ENCODE results near the gene LBX1.

Gene LBX1

GRCh38 chr10:101222683-101223273 lies 6.5 kb downstream of the LBX1 start:
- Histone ChIP-seq H3K9ac (ENCODE audit: low read depth, low read length) (no peak overlapping the region), H3K27me3 (ENCODE audit: control insufficient read depth, insufficient read depth, low read length) (peaks cover 88% of the 10 kb centered on the region), H3K4me3 (ENCODE audit: low read length) (peak overlapping the region; percentile 61), H3K4me2 (ENCODE audit: low read length) (peak overlapping the region; percentile 68), H3K4me1 (ENCODE audit: control insufficient read depth, insufficient read depth, low read length) (peaks cover 19% of the 10 kb centered on the region), H3K36me3 (ENCODE audit: insufficient read depth, low read length) (no peaks in the 10 kb centered on the region), H3K9me3 (replicated peaks; ENCODE audit: low read length) (no peaks in the 10 kb centered on the region)

- Histone ChIP-seq H3K4me3 (ENCODE audit: low read length) (no peak overlapping the region), H3K4me1 (ENCODE audit: control insufficient read depth, insufficient read depth, low read length) (peaks cover 19% of the 10 kb centered on the region), H3K9me3 (replicated peaks; ENCODE audit: low read length) (no peaks in the 10 kb centered on the region), H3K9ac (ENCODE audit: low read depth, low read length) (no peak overlapping the region), H3K36me3 (ENCODE audit: insufficient read depth, low read length) (no peaks in the 10 kb centered on the region), H3K27me3 (ENCODE audit: control insufficient read depth, insufficient read depth, low read length) (peaks cover 80% of the 10 kb centered on the region), H3K4me2 (ENCODE audit: low read length) (no peak overlapping the region)
Measured at GRCh38 chr10:101221963-101222531, 7.2 kb downstream of the LBX1 start.

GRCh38 chr10:101221549-101221948 lies 7.7 kb downstream of the LBX1 start:
- no peaks in the 10 kb centered on the region for H3K36me3 ChIP-seq (ENCODE audit: insufficient read depth, low read length)
- H3K4me2 ChIP-seq (ENCODE audit: low read length) = no peak overlapping the region
- peaks cover 17% of the 10 kb centered on the region for H3K4me1 ChIP-seq (ENCODE audit: control insufficient read depth, insufficient read depth, low read length)
- H3K27me3 ChIP-seq (ENCODE audit: control insufficient read depth, insufficient read depth, low read length) = peaks cover 77% of the 10 kb centered on the region
- no peak overlapping the region for H3K9ac ChIP-seq (ENCODE audit: low read depth, low read length)
- H3K4me3 ChIP-seq (ENCODE audit: low read length) = no peak overlapping the region
- H3K9me3 ChIP-seq (replicated peaks; ENCODE audit: low read length) = no peaks in the 10 kb centered on the region

- Histone ChIP-seq H3K4me2 (ENCODE audit: low read length) (no peak overlapping the region), H3K36me3 (ENCODE audit: insufficient read depth, low read length) (no peaks in the 10 kb centered on the region), H3K27me3 (ENCODE audit: control insufficient read depth, insufficient read depth, low read length) (peaks cover 71% of the 10 kb centered on the region), H3K4me3 (ENCODE audit: low read length) (no peak overlapping the region), H3K4me1 (ENCODE audit: control insufficient read depth, insufficient read depth, low read length) (peaks cover 4% of the 10 kb centered on the region), H3K9ac (ENCODE audit: low read depth, low read length) (no peak overlapping the region), H3K9me3 (replicated peaks; ENCODE audit: low read length) (no peaks in the 10 kb centered on the region)
Measured at GRCh38 chr10:101219946-101220451, 9.3 kb downstream of the LBX1 start.

GRCh38 chr10:101219139-101219945 lies 9.9 kb downstream of the LBX1 start:
- Histone ChIP-seq H3K36me3 (ENCODE audit: insufficient read depth, low read length) (no peaks in the 10 kb centered on the region), H3K27me3 (ENCODE audit: control insufficient read depth, insufficient read depth, low read length) (peaks cover 68% of the 10 kb centered on the region), H3K9ac (ENCODE audit: low read depth, low read length) (no peak overlapping the region), H3K4me2 (ENCODE audit: low read length) (no peak overlapping the region), H3K9me3 (replicated peaks; ENCODE audit: low read length) (no peaks in the 10 kb centered on the region), H3K4me3 (ENCODE audit: low read length) (no peak overlapping the region), H3K4me1 (ENCODE audit: control insufficient read depth, insufficient read depth, low read length) (peaks cover 2% of the 10 kb centered on the region)

GRCh38 chr10:101218351-101219138 lies 10.7 kb downstream of the LBX1 start:
- Histone ChIP-seq H3K4me1 (ENCODE audit: control insufficient read depth, insufficient read depth, low read length) (peaks cover 7% of the 10 kb centered on the region), H3K9me3 (replicated peaks; ENCODE audit: low read length) (no peaks in the 10 kb centered on the region)

GRCh38 chr10:101217450-101218281 lies 11.6 kb downstream of the LBX1 start:
- peaks cover 7% of the 10 kb centered on the region for H3K4me1 ChIP-seq (ENCODE audit: control insufficient read depth, insufficient read depth, low read length)
- peaks cover 51% of the 10 kb centered on the region for H3K27me3 ChIP-seq (ENCODE audit: control insufficient read depth, insufficient read depth, low read length)
- no peaks in the 10 kb centered on the region for H3K9me3 ChIP-seq (replicated peaks; ENCODE audit: low read length)
- no peaks in the 10 kb centered on the region for H3K36me3 ChIP-seq (ENCODE audit: insufficient read depth, low read length)
- no peak overlapping the region for H3K4me3 ChIP-seq (ENCODE audit: low read length)
- H3K4me2 ChIP-seq (ENCODE audit: low read length) = no peak overlapping the region
- no peak overlapping the region for H3K9ac ChIP-seq (ENCODE audit: low read depth, low read length)

More at GRCh38 chr10:101218351-101219138, 10.7 kb downstream of the LBX1 start:
- H3K36me3 ChIP-seq (ENCODE audit: insufficient read depth, low read length) = no peaks in the 10 kb centered on the region
- peaks cover 60% of the 10 kb centered on the region for H3K27me3 ChIP-seq (ENCODE audit: control insufficient read depth, insufficient read depth, low read length)
- no peak overlapping the region for H3K4me2 ChIP-seq (ENCODE audit: low read length)
- no peak overlapping the region for H3K4me3 ChIP-seq (ENCODE audit: low read length)
- no peak overlapping the region for H3K9ac ChIP-seq (ENCODE audit: low read depth, low read length)

GRCh38 chr10:101217044-101217425 lies 12.2 kb downstream of the LBX1 start:
- no peaks in the 10 kb centered on the region for H3K36me3 ChIP-seq (ENCODE audit: insufficient read depth, low read length)
- no peak overlapping the region for H3K4me2 ChIP-seq (ENCODE audit: low read length)
- peaks cover 7% of the 10 kb centered on the region for H3K4me1 ChIP-seq (ENCODE audit: control insufficient read depth, insufficient read depth, low read length)
- no peaks in the 10 kb centered on the region for H3K9me3 ChIP-seq (replicated peaks; ENCODE audit: low read length)
- H3K27me3 ChIP-seq (ENCODE audit: control insufficient read depth, insufficient read depth, low read length) = peaks cover 50% of the 10 kb centered on the region
- H3K9ac ChIP-seq (ENCODE audit: low read depth, low read length) = no peak overlapping the region
- no peak overlapping the region for H3K4me3 ChIP-seq (ENCODE audit: low read length)

- no peaks in the 10 kb centered on the region for H3K9me3 ChIP-seq (replicated peaks; ENCODE audit: low read length)
- H3K4me2 ChIP-seq (ENCODE audit: low read length) = no peak overlapping the region
- H3K9ac ChIP-seq (ENCODE audit: low read depth, low read length) = no peak overlapping the region
- no peaks in the 10 kb centered on the region for H3K36me3 ChIP-seq (ENCODE audit: insufficient read depth, low read length)
- peaks cover 50% of the 10 kb centered on the region for H3K27me3 ChIP-seq (ENCODE audit: control insufficient read depth, insufficient read depth, low read length)
- no peak overlapping the region for H3K4me3 ChIP-seq (ENCODE audit: low read length)
- peaks cover 7% of the 10 kb centered on the region for H3K4me1 ChIP-seq (ENCODE audit: control insufficient read depth, insufficient read depth, low read length)
Measured at GRCh38 chr10:101216207-101217043, 12.8 kb downstream of the LBX1 start.
